Measurements from ENCODE around the gene LIMA1. TPM values are rescaled to one million over a fixed set of nuclear protein-coding genes. Genes with fewer than 3 reads are reported as not detected.
"Not testable (repeated sequence)": the region's sequence is repeated elsewhere in the genome, so short reads cannot be mapped to it uniquely, and the experiment has no call there.

The LIMA1 gene
- total RNA-seq, 4 donors from 2014 or later, result 87.7 to 213 (median 152) TPM

- Histone ChIP-seq H3K36me3 (no peaks in the 10 kb centered on the region), H3K9me3 (no peaks in the 10 kb centered on the region), H3K27ac (no peak overlapping the region), H3K27me3 (no peaks in the 10 kb centered on the region), H3K4me3 (no peak overlapping the region), H3K4me1 (no peaks in the 10 kb centered on the region)
- WGBS, 2 donors, result 84 to 86% methylated on average over 5 of the region's 5 CpGs
- DNase-seq (ENCODE audit: low spot score in 2 of 2), result no peak
- no peak for TF ChIP-seq CTCF (IDR thresholded peaks at IDR 0.05)
- no peak for TF ChIP-seq EP300 (IDR thresholded peaks at IDR 0.05)
- no peak for TF ChIP-seq POLR2A (IDR thresholded peaks at IDR 0.05)
These were observed 30.1 kb upstream of the LIMA1 start for GRCh38 chr12:50313256-50313931.

DNA sequence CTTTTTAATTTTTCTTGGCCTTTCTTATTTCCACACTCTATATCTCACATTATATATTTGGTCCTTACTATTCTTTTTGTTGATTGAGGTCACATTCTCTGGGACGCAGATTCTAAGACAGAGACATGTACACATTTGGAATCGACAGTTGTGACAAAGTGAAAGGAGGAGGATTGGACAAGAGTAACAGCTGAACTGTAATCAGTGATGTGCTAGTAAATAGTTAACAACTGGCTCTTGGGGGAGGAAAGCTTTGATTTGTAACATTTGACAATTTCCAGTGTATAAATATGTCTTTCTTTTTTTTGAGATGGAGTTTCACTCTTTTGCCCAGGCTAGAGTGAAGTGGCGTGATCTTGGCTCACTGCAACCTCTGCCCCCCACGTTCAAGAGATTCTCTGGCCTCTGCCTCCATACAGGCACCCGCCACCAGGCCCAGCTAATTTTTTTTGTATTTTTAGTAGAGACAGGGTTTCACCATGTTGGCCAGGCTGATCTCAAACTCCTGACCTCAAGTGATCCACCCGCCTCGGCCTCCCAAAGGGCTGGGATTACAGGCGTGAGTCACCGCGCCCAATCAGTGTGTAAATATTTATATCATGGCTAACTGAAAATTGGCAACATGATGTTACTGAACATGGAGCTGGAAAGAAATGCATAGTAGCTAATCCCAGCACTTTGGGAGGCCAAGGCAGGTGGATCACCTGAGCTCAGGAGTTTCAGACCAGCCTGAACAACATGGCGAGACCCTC lies 28.7 kb upstream of the LIMA1 start:
- 74 to 75% methylated on average over 11 of the region's 11 CpGs for WGBS, 2 donors
- not testable (repeated sequence) for H3K27ac ChIP-seq, H3K4me3 ChIP-seq, H3K27me3 ChIP-seq, H3K9me3 ChIP-seq, H3K4me1 ChIP-seq, H3K36me3 ChIP-seq
- peak in 1 of 2 donors; percentile 22 for DNase-seq (ENCODE audit: low spot score in 2 of 2)

DNA sequence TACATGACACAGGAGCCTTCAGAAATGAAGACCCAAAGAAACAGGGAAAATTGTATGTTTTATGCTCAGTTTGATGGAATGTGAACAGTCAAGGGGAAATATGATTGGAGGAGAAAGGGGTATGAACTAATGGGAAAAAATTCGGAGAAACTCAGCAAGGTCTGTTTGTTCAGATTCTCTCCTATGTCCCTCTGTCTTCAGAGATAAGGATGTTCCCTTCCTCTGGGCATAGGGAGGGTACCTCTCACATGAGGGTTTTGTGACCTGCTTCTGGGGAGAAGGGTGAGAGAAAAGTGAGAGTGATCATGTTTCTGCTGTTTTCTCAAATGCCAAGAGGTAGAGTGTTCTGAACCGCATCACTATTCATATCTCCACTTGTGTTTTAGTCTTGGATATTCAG lies 26.6 kb upstream of the LIMA1 start:
- peaks cover 0 to 3% (median 0%) of the 10 kb centered on the region in 3 donors for H3K36me3 ChIP-seq
- H3K27me3 ChIP-seq, result no peaks in the 10 kb centered on the region
- no peaks in the 10 kb centered on the region for H3K9me3 ChIP-seq
- no peak overlapping the region for H3K27ac ChIP-seq
- TF ChIP-seq POLR2A (IDR thresholded peaks at IDR 0.05) (no peak), CTCF (IDR thresholded peaks at IDR 0.05) (no peak), EP300 (IDR thresholded peaks at IDR 0.05) (no peak)
- no peaks in the 10 kb centered on the region for H3K4me1 ChIP-seq
- no peak overlapping the region for H3K4me3 ChIP-seq
- WGBS, 2 donors, result 84 to 90% methylated on average over 2 of the region's 2 CpGs
- no peak for DNase-seq (ENCODE audit: low spot score in 2 of 2)

- Histone ChIP-seq H3K36me3 (no peaks in the 10 kb centered on the region), H3K4me3 (no peak overlapping the region), H3K9me3 (no peaks in the 10 kb centered on the region), H3K4me1 (peaks cover 0 to 1% (median 0%) of the 10 kb centered on the region in 4 donors), H3K27ac (peak overlapping the region in 1 of 4 donors; percentile 24), H3K27me3 (no peaks in the 10 kb centered on the region)
- no peak for TF ChIP-seq POLR2A (IDR thresholded peaks at IDR 0.05)
- no peak for TF ChIP-seq CTCF (IDR thresholded peaks at IDR 0.05)
- TF ChIP-seq EP300 (IDR thresholded peaks at IDR 0.05), result no peak
- no peak for DNase-seq (ENCODE audit: low spot score in 2 of 2)
- WGBS, 2 donors, result 47 to 50% methylated on average over 3 of the region's 3 CpGs
These were observed 19.4 kb upstream of the LIMA1 start for GRCh38 chr12:50302686-50303085.

DNA sequence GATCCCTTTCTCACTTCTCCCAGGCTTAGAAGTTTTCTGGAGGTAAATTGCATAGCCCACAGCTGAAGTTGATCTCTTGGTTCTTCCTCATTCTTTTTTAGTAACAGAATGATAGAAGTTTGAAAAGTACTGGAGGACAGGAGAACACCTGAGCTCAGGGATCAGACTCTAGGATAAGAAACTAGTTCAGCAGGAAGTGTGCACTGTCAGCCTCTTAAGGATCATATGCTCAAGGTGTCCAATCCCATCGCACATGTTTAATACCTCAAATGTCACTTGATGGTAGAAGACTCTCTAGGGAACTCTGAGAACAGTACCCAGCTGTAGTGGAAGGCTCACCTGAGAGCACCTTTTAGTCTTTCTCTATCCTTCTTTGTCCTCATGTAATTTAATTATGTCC lies 14.7 kb upstream of the LIMA1 start:
- Histone ChIP-seq H3K27me3 (no peaks in the 10 kb centered on the region), H3K36me3 (peaks cover 0 to 11% (median 0%) of the 10 kb centered on the region in 3 donors), H3K9me3 (no peaks in the 10 kb centered on the region), H3K27ac (no peak overlapping the region), H3K4me1 (peaks cover 0 to 14% (median 0%) of the 10 kb centered on the region in 4 donors), H3K4me3 (no peak overlapping the region)
- TF ChIP-seq CTCF (IDR thresholded peaks at IDR 0.05) (no peak), EP300 (IDR thresholded peaks at IDR 0.05) (no peak)
- WGBS, 2 donors, result 82 to 96% methylated on average over 1 of the region's 1 CpG
- no peak for DNase-seq (ENCODE audit: low spot score in 2 of 2)
